HepG2 (cell line): ENCODE results near the gene RAB6A. TPM values are rescaled to one million over a fixed set of nuclear protein-coding genes. Genes with fewer than 3 reads are reported as not detected.

Experiments used
- CSRNP2 ChIP-seq: sonication (generic); formaldehyde crosslinking; conservative IDR thresholded peaks from 2 replicates; pipeline ENCODE4 v1.8.0; 2022; ENCODE audit warnings: low read depth, missing genetic modification reagents
- HOXA7 ChIP-seq: sonication (generic); formaldehyde crosslinking; IDR thresholded peaks from 2 replicates; pipeline ENCODE4 v1.8.1; 2022; ENCODE audit warnings: mild to moderate bottlenecking, missing genetic modification reagents, moderate library complexity
- JDP2 ChIP-seq: sonication (generic); formaldehyde crosslinking; IDR thresholded peaks from 2 replicates; pipeline ENCODE4 v1.8.1; 2022; ENCODE audit warnings: missing genetic modification reagents, borderline replicate concordance
- MATR3 ChIP-seq: sonication (generic); formaldehyde crosslinking; IDR thresholded peaks from 2 replicates; pipeline ENCODE4 v1.4.0; 2020; ENCODE audit warnings: missing genetic modification reagents
- MTA3 ChIP-seq: sonication (generic); formaldehyde crosslinking; IDR thresholded peaks from 2 replicates; pipeline ENCODE4 v1.4.0; 2020; ENCODE audit warnings: missing genetic modification reagents
- NR2F6 ChIP-seq, 2 experiments: IDR thresholded peaks; 2 replicates each; pipeline ENCODE4 v1.6.1; 2016; ENCODE audit warnings: antibody characterized with exemption in 1 of 2, mild to moderate bottlenecking in 1 of 2
- REXO4 ChIP-seq: sonication (generic); formaldehyde crosslinking; IDR thresholded peaks from 2 replicates; pipeline ENCODE4 v1.8.0; 2022; ENCODE audit warnings: missing genetic modification reagents, mild to moderate bottlenecking, borderline replicate concordance
- ZNF124 ChIP-seq: sonication (generic); formaldehyde crosslinking; IDR thresholded peaks from 2 replicates; pipeline ENCODE4 v1.4.0; 2020; ENCODE audit warnings: missing genetic modification reagents
- ZNF224 ChIP-seq: sonication (generic); formaldehyde crosslinking; IDR thresholded peaks from 2 replicates; pipeline ENCODE4 v1.5.0; 2020; ENCODE audit warnings: mild to moderate bottlenecking, missing genetic modification reagents
- ZNF292 ChIP-seq: sonication (generic); formaldehyde crosslinking; IDR thresholded peaks from 2 replicates; pipeline ENCODE4 v1.8.1; 2022; ENCODE audit warnings: mild to moderate bottlenecking, low read depth, missing genetic modification reagents, borderline replicate concordance
- ZNF362 ChIP-seq: sonication (generic); formaldehyde crosslinking; IDR thresholded peaks from 2 replicates; pipeline ENCODE4 v1.4.0; 2020; ENCODE audit warnings: missing genetic modification reagents, mild to moderate bottlenecking, borderline replicate concordance
- ZNF776 ChIP-seq: sonication (generic); formaldehyde crosslinking; IDR thresholded peaks from 2 replicates; pipeline ENCODE4 v1.4.0; 2020; ENCODE audit warnings: mild to moderate bottlenecking, missing genetic modification reagents
- ZNF788 ChIP-seq: sonication (generic); formaldehyde crosslinking; IDR thresholded peaks from 2 replicates; pipeline ENCODE4 v1.5.0; 2020; ENCODE audit warnings: mild to moderate bottlenecking, missing genetic modification reagents, borderline replicate concordance
- polyA plus RNA-seq, 8 experiments: library from polyadenylated mRNA; depleted of rRNA in 3 of 8; stranded (reverse) in 7 of 8; unstranded in 1 of 8; fragments of >200 nt; fragmentation: Illumina TruSeq in 4 of 8; extraction: Trizol in 4 of 8; gene quantifications; 2 replicates each; pipeline versions ENCODE4 v1.2.1 to v1.2.3, GENCODE V29; 2011 to 2016; ENCODE audit warnings: low read depth in 4 of 8, missing spikeins in 1 of 8, mixed read lengths in 1 of 8; ENCODE audit not compliant: insufficient read depth in 1 of 8
- total RNA-seq, 5 experiments: library from RNA; depleted of rRNA; stranded (reverse); fragments of >200 nt; fragmentation: Illumina TruSeq; extraction: Trizol; gene quantifications; 2 replicates each; pipeline ENCODE4 v1.2.3, GENCODE V29; 2016; ENCODE audit warnings: low read depth in 1 of 5
- TF ChIP-seq, protein P1 (sequence below): sonication (generic); formaldehyde crosslinking; IDR thresholded peaks from 2 replicates; pipeline ENCODE4 v1.5.1; 2020; ENCODE audit warnings: mild to moderate bottlenecking, missing genetic modification reagents

The RAB6A gene
- total and polyA plus RNA-seq, 2 of the 13 experiments (the other 11 are each of a cell fraction or from before 2014, with no cell fraction given), result 74.3 to 121 TPM

DNA sequence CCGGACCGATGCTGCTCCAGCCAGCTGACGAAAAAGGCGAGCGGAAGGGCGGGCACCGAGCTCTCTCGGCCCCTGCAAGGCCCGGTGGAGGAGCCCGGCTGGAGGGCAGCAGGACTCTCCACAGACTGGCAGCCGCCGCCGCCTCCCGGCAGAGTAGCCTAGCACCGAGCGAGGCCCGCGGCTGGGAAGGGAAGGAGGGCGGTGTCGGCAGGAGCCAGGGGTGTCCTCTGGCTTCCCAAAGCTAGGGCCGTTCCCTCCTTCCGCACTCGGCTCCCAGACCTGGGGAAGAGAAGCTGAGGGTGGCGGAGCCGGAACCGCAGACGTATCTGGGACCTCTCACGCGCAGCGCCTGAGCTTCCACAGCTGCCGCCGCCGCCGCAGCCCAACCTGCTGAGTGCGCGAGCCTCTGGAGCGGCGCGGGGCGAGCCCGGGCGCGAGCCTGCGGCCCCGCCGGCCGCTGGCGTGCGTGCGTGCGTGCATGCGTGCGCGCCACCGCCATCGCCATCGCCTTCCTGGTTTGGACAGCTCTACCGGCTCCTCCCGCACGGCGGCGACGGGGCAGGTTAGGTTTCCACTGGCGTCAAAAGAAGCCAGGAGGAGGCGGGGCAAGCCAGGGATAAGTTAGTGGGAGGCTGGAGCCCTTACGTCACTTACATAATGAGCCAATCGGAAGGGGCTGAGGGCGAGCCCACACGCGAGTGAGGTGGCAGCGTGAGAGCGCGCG, at the start of gene RAB6A (continued):
- no peak; the same call in 1 of the 2 replicates for TF ChIP-seq JDP2 (CRISPR knock-in tag)
- TF ChIP-seq NR2F6 (IDR thresholded peaks at IDR 0.05), result no peak
- no peak for TF ChIP-seq NR2F6 (CRISPR knock-in tag; IDR thresholded peaks at IDR 0.05)
- TF ChIP-seq CSRNP2 (CRISPR knock-in tag), result no peak
- no peak for TF ChIP-seq REXO4 (CRISPR knock-in tag)
- TF ChIP-seq ZNF788, result peak; percentile 16; the same call in 1 of the 2 replicates
- TF ChIP-seq, protein P1, sequence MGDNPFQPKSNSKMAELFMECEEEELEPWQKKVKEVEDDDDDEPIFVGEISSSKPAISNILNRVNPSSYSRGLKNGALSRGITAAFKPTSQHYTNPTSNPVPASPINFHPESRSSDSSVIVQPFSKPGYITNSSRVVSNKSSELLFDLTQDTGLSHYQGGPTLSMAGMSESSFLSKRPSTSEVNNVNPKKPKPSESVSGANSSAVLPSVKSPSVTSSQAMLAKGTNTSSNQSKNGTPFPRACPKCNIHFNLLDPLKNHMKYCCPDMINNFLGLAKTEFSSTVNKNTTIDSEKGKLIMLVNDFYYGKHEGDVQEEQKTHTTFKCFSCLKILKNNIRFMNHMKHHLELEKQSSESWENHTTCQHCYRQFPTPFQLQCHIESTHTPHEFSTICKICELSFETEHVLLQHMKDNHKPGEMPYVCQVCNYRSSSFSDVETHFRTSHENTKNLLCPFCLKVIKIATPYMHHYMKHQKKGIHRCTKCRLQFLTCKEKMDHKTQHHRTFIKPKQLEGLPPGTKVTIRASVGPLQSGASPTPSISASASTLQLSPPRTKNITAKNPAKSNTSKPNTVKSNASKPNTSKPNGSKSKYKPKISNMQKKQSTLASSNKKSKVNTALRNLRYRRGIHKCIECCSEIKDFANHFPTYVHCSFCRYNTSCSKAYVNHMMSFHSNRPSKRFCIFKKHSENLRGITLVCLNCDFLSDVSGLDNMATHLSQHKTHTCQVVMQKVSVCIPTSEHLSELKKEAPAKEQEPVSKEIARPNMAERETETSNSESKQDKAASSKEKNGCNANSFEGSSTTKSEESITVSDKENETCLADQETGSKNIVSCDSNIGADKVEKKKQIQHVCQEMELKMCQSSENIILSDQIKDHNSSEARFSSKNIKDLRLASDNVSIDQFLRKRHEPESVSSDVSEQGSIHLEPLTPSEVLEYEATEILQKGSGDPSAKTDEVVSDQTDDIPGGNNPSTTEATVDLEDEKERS, result no peak
- TF ChIP-seq ZNF362 (CRISPR knock-in tag), result no peak
- TF ChIP-seq ZNF292 (CRISPR knock-in tag), result no peak
- no peak for TF ChIP-seq HOXA7 (CRISPR knock-in tag)
- no peak; the same call in 1 of the 2 replicates for TF ChIP-seq ZNF776 (CRISPR knock-in tag)
- no peak for TF ChIP-seq ZNF224 (CRISPR knock-in tag)
- no peak for TF ChIP-seq MTA3 (CRISPR knock-in tag)
- TF ChIP-seq ZNF124 (CRISPR knock-in tag), result no peak
- no peak for TF ChIP-seq MATR3 (CRISPR knock-in tag)
